ENCODE data around the gene DMRT2. TPM values are rescaled to one million over a fixed set of nuclear protein-coding genes. Genes with fewer than 3 reads are reported as not detected.

DMRT2 gene
- total and polyA plus RNA-seq, 2 of the 8 experiments (the other 6 are each of a cell fraction or from before 2014, with no cell fraction given), result 0.29 to 0.93 TPM

DNA sequence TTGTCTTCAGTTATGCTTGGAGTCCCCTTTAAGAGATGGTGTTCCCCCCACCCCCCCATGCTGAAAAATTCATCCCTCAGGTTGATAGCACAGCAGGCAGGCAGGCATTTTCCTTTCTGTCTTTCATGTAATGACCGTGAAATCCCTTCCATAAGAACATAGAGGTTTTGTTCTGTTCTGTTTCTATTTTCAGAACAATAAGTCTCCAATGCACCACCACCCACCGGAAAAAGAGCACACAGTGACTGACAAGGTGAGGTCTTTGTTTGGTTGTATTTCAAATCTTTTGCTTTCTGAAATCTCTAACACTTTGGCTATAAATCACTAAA, 52.4 kb downstream of the DMRT2 start:
- H4K20me1 ChIP-seq (replicated peaks in 1 of 2; ENCODE audit: control insufficient read depth in 1 of 2, insufficient read depth in 2 of 2, low read length in 2 of 2), result no peaks in the 10 kb centered on the region
- no peak for TF ChIP-seq KDM4A (IDR thresholded peaks at IDR 0.05; ENCODE audit: low read depth, low read length, severe bottlenecking)
- no peak for TF ChIP-seq RBBP5 (IDR thresholded peaks at IDR 0.05; ENCODE audit: borderline replicate concordance, low read depth, low read length)
- TF ChIP-seq SP4 (IDR thresholded peaks at IDR 0.05; ENCODE audit: low read length), result no peak
- no peak for TF ChIP-seq CTBP2 (IDR thresholded peaks at IDR 0.05; ENCODE audit: borderline replicate concordance, insufficient read depth, insufficient read length, low read length)
- no peak for TF ChIP-seq CHD2 (IDR thresholded peaks at IDR 0.05; ENCODE audit: low read length)
- no peak for TF ChIP-seq TAF1 (IDR thresholded peaks at IDR 0.05; ENCODE audit: low read depth, low read length)
- no peak for TF ChIP-seq BRCA1 (IDR thresholded peaks at IDR 0.05; ENCODE audit: low read depth, low read length)
- TF ChIP-seq SP2 (IDR thresholded peaks at IDR 0.05; ENCODE audit: low read length), result no peak
- TF ChIP-seq GABPA (IDR thresholded peaks at IDR 0.05; ENCODE audit: borderline replicate concordance, insufficient read depth, low read length), result no peak
- no peak for TF ChIP-seq NANOG (IDR thresholded peaks at IDR 0.05; ENCODE audit: insufficient read depth, low read depth, low read length, poor library complexity, severe bottlenecking)
- TF ChIP-seq RXRA (IDR thresholded peaks at IDR 0.05; ENCODE audit: insufficient read depth, low read depth, low read length), result no peak
- TF ChIP-seq, protein P1, sequence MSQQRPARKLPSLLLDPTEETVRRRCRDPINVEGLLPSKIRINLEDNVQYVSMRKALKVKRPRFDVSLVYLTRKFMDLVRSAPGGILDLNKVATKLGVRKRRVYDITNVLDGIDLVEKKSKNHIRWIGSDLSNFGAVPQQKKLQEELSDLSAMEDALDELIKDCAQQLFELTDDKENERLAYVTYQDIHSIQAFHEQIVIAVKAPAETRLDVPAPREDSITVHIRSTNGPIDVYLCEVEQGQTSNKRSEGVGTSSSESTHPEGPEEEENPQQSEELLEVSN (IDR thresholded peaks at IDR 0.05), result no peak

More for the DNA sequence above, 52.4 kb downstream of the DMRT2 start:
- H3K4me2 ChIP-seq (ENCODE audit: insufficient read depth in 1 of 2, low read depth in 2 of 2, low read length in 2 of 2), result no peak overlapping the region
- H3K9ac ChIP-seq (replicated peaks in 1 of 4; ENCODE audit: extremely low read depth in 1 of 4, low read depth in 3 of 4, low read length in 3 of 4), result no peak overlapping the region
- H2AFZ ChIP-seq (ENCODE audit: low read length), result no peak overlapping the region
- ChIA-PET CTCF (ENCODE audit: partially characterized antibody) (interaction anchor here (0.8 kb wide), 1 partner anchor 93 kb away, joined by 3 read pairs; no protein-coding TSS in a partner anchor), POLR2A (ENCODE audit: partially characterized antibody) (no interaction called here)
- H3K9me3 ChIP-seq (ENCODE audit: insufficient read depth in 2 of 2, low read depth in 1 of 2, low read length in 1 of 2), result peaks cover 41 to 59% of the 10 kb centered on the region in 2 experiments
- H4K8ac ChIP-seq (ENCODE audit: extremely low read depth, insufficient read depth, low read length), result no peak overlapping the region
- no peak overlapping the region for H3K27ac ChIP-seq (ENCODE audit: low read depth, low read length)
- H3K4me1 ChIP-seq (replicated peaks in 1 of 4; ENCODE audit: control insufficient read depth in 3 of 4, insufficient read depth in 4 of 4, low read length in 3 of 4), result no peaks in the 10 kb centered on the region
- DNase-seq (ENCODE audit: low read depth in 1 of 2, low spot score in 2 of 2), result no peak
- WGBS, 2 experiments (ENCODE audit: extremely low coverage in 1 of 2, insufficient coverage in 1 of 2, insufficient read length in 1 of 2, insufficient replicate concordance in 2 of 2, low coverage in 1 of 2, low lambda C conversion rate in 2 of 2, missing lambda C conversion rate in 1 of 2), result 83% methylated on average over 2 of the region's 2 CpGs; no CpG with 5 or more reads in 1 of the 2 experiments
- no peak overlapping the region for H3K14ac ChIP-seq (ENCODE audit: insufficient read length)
- no peak overlapping the region for H2BK15ac ChIP-seq (ENCODE audit: low read length)
- no peaks in the 10 kb centered on the region for H3K79me2 ChIP-seq (ENCODE audit: control insufficient read depth in 1 of 2, insufficient read depth in 2 of 2, low read length in 2 of 2)
- no peak overlapping the region for H4K5ac ChIP-seq (ENCODE audit: insufficient read length, low read depth, low read length)
- H3K4ac ChIP-seq (replicated peaks; ENCODE audit: insufficient read length, low read depth, low read length), result no peak overlapping the region
- H3K4me3 ChIP-seq (ENCODE audit: extremely low read depth in 1 of 4, insufficient read depth in 2 of 4, low read depth in 3 of 4, low read length in 4 of 4), result no peak overlapping the region
- no peak overlapping the region for H2AK5ac ChIP-seq (ENCODE audit: low read depth, low read length)
- H2BK20ac ChIP-seq (ENCODE audit: low read length), result no peak overlapping the region
- no peak overlapping the region for H3K56ac ChIP-seq (replicated peaks; ENCODE audit: insufficient read length, low read depth, low read length)
- no peak overlapping the region for H3K23ac ChIP-seq (ENCODE audit: insufficient read length)
- no peaks in the 10 kb centered on the region for H3K79me1 ChIP-seq (ENCODE audit: low read depth, low read length)
- H2BK120ac ChIP-seq (replicated peaks; ENCODE audit: low read depth, low read length), result no peak overlapping the region
- no peaks in the 10 kb centered on the region for H3K36me3 ChIP-seq (ENCODE audit: control insufficient read depth in 2 of 4, insufficient read depth in 4 of 4, low read length in 3 of 4)
- H2BK5ac ChIP-seq (ENCODE audit: low read depth, low read length), result no peak overlapping the region
- H3K27me3 ChIP-seq (replicated peaks in 1 of 4; ENCODE audit: control insufficient read depth in 3 of 4, extremely low read depth in 1 of 4, insufficient read depth in 3 of 4, low read length in 3 of 4), result no peaks in the 10 kb centered on the region
- H3K18ac ChIP-seq (ENCODE audit: extremely low read depth, low read length), result no peak overlapping the region
- no peaks in the 10 kb centered on the region for H3K23me2 ChIP-seq (ENCODE audit: low read depth, low read length)
- H2BK12ac ChIP-seq (ENCODE audit: low read depth, low read length), result no peak overlapping the region
- no peak overlapping the region for H4K91ac ChIP-seq (replicated peaks; ENCODE audit: insufficient read length, low read length)
- no peak for FAIRE-seq

All from H1 (cell line).